Measurements from ENCODE around the gene CERT1. TPM values are rescaled to one million over a fixed set of nuclear protein-coding genes. Genes with fewer than 3 reads are reported as not detected.
"Not testable (repeated sequence)": the region's sequence is repeated elsewhere in the genome, so short reads cannot be mapped to it uniquely, and the experiment has no call there.

CERT1 gene
- total RNA-seq, 1 donor from 2014 or later, result 60.7 TPM

GRCh38 chr5:75338408-75338807, 173.0 kb downstream of the CERT1 start:
- peaks cover 6% of the 10 kb centered on the region for H3K4me1 ChIP-seq
- DNase-seq (no peak), ATAC-seq (no peak)
- intact Hi-C loops (cut with DNase I), result no loop called here
- TF ChIP-seq CTCF (IDR thresholded peaks at IDR 0.05), result no peak
- no peak overlapping the region for H3K27ac ChIP-seq
- no peaks in the 10 kb centered on the region for H3K27me3 ChIP-seq
- peak overlapping the region; percentile 70 for H3K4me3 ChIP-seq
- peaks cover 5% of the 10 kb centered on the region for H3K36me3 ChIP-seq
- no peaks in the 10 kb centered on the region for H3K9me3 ChIP-seq

GRCh38 chr5:75337366-75338021, 173.9 kb downstream of the CERT1 start:
- DNase-seq, result peak; percentile 80
- Histone ChIP-seq H3K4me1 (peaks cover 6% of the 10 kb centered on the region), H3K9me3 (no peaks in the 10 kb centered on the region), H3K36me3 (no peaks in the 10 kb centered on the region), H3K4me3 (peak overlapping the region; percentile 70), H3K27me3 (no peaks in the 10 kb centered on the region), H3K27ac (peak overlapping the region; percentile 89)
- intact Hi-C loops (cut with DNase I), result no loop called here
- ATAC-seq, result peak; percentile 1
- no peak for TF ChIP-seq CTCF (IDR thresholded peaks at IDR 0.05)

- intact Hi-C loops (cut with DNase I), result no loop called here
- H3K4me1 ChIP-seq, result peaks cover 6% of the 10 kb centered on the region
- ATAC-seq (peak; percentile 99), DNase-seq (peak; percentile 99)
- TF ChIP-seq CTCF (IDR thresholded peaks at IDR 0.05), result peak; percentile 17
- peak within 1 kb of the TSS; percentile 70 for H3K4me3 ChIP-seq
- no peaks in the 10 kb centered on the region for H3K27me3 ChIP-seq
- H3K36me3 ChIP-seq, result no peaks in the 10 kb centered on the region
- no peaks in the 10 kb centered on the region for H3K9me3 ChIP-seq
- peak within 1 kb of the TSS; percentile 89 for H3K27ac ChIP-seq
Observed at GRCh38 chr5:75336615-75337336, 174.7 kb downstream of the CERT1 start, which contains the start of gene HMGCR. TSS of gene HMGCR (plus strand) at chr5:75337220. CDS start at chr5:75342606, 5,386 bp downstream.

GRCh38 chr5:75335952-75336614, 175.3 kb downstream of the CERT1 start:
- H3K4me3 ChIP-seq, result peak overlapping the region; percentile 70
- no peaks in the 10 kb centered on the region for H3K27me3 ChIP-seq
- intact Hi-C loops (cut with DNase I), result no loop called here
- no peaks in the 10 kb centered on the region for H3K36me3 ChIP-seq
- H3K9me3 ChIP-seq, result no peaks in the 10 kb centered on the region
- no peak for DNase-seq
- H3K4me1 ChIP-seq, result peaks cover 6% of the 10 kb centered on the region
- peak overlapping the region; percentile 89 for H3K27ac ChIP-seq
- peak; percentile 62 for ATAC-seq
- peak; percentile 24 for TF ChIP-seq CTCF (IDR thresholded peaks at IDR 0.05)

- Histone ChIP-seq H3K9me3 (no peaks in the 10 kb centered on the region), H3K36me3 (no peaks in the 10 kb centered on the region), H3K4me1 (peaks cover 6% of the 10 kb centered on the region), H3K27me3 (no peaks in the 10 kb centered on the region), H3K27ac (peak overlapping the region; percentile 89), H3K4me3 (no peak overlapping the region)
- no peak for DNase-seq
- ATAC-seq, result no peak
- intact Hi-C loops (cut with DNase I), result no loop called here
- TF ChIP-seq CTCF (IDR thresholded peaks at IDR 0.05), result no peak
Observed at GRCh38 chr5:75335486-75335885, 175.9 kb downstream of the CERT1 start.

- H3K9me3 ChIP-seq; H3K4me1 ChIP-seq; ATAC-seq; H3K27me3 ChIP-seq; H3K27ac ChIP-seq; H3K36me3 ChIP-seq; DNase-seq; H3K4me3 ChIP-seq; intact Hi-C loops (cut with DNase I): not testable (repeated sequence)
Observed at GRCh38 chr5:75334413-75334812, 177.0 kb downstream of the CERT1 start.

GRCh38 chr5:75333759-75334158, 177.7 kb downstream of the CERT1 start:
- intact Hi-C loops (cut with DNase I); ATAC-seq; H3K27me3 ChIP-seq; H3K4me3 ChIP-seq; H3K27ac ChIP-seq; H3K36me3 ChIP-seq; H3K9me3 ChIP-seq; H3K4me1 ChIP-seq; DNase-seq: not testable (repeated sequence)

All from upper lobe of right lung (tissue), 1 donor.